Colonic mucosa (tissue), 4 donors: Measurements from ENCODE around the gene FNIP2. TPM values are rescaled to one million over a fixed set of nuclear protein-coding genes. Genes with fewer than 3 reads are reported as not detected.
"Not testable (repeated sequence)": the region's sequence is repeated elsewhere in the genome, so short reads cannot be mapped to it uniquely, and the experiment has no call there.

Experiments used
- DNase-seq: peaks from one replicate; pipeline ENCODE4 v3.0.0-alpha.2; 2020
- H3K27ac ChIP-seq: fragments of 200-600 bp; one replicate; pipeline ENCODE4 v1.8.0; 2021
- H3K27me3 ChIP-seq: fragments of 200-600 bp; one replicate; pipeline ENCODE4 v1.8.0; 2021
- H3K36me3 ChIP-seq: fragments of 200-600 bp; one replicate; pipeline ENCODE4 v1.8.0; 2021
- H3K4me1 ChIP-seq: fragments of 200-600 bp; one replicate; pipeline ENCODE4 v1.8.0; 2021; ENCODE audit warnings: mild to moderate bottlenecking
- H3K4me3 ChIP-seq: fragments of 200-600 bp; one replicate; pipeline ENCODE4 v1.8.0; 2021
- H3K9ac ChIP-seq, 2 donors: one replicate each; pipeline ENCODE4 v1.7.0; 2013; ENCODE audit warnings: control low read depth in 2 of 2, low read depth in 2 of 2, low read length in 2 of 2
- H3K9me3 ChIP-seq: fragments of 200-600 bp; one replicate; pipeline ENCODE4 v1.8.0; 2021
- intact Hi-C: fragments of 100-400 bp; cut with DNase I; formaldehyde crosslinking; loops from one replicate; pipeline ENCODE4 v1.14.1; 2022
- total RNA-seq, 2 donors: library from RNA; stranded (reverse); fragmentation: NEBNext Ultra II Directional in 1 of 2; extraction: Animal tissue kit (Norgen Biotek cat#: 25700) in 1 of 2; gene quantifications; one replicate each; pipeline ENCODE4 v1.2.1, GENCODE V29; 2021
- TF ChIP-seq, protein P1 (sequence below): fragments of 200-600 bp; IDR thresholded peaks from one replicate; pipeline ENCODE4 v1.8.0; 2022; ENCODE audit warnings: antibody characterized with exemption, mild to moderate bottlenecking
- donor health status: healthy.
- donor health status: DM: no; HTN: no; CAD: no.
- donor health status: DM: no; HTN: no; CAD: no.

Gene FNIP2
- total RNA-seq, 2 donors from 2014 or later = 56.2 to 89.6 TPM

DNA sequence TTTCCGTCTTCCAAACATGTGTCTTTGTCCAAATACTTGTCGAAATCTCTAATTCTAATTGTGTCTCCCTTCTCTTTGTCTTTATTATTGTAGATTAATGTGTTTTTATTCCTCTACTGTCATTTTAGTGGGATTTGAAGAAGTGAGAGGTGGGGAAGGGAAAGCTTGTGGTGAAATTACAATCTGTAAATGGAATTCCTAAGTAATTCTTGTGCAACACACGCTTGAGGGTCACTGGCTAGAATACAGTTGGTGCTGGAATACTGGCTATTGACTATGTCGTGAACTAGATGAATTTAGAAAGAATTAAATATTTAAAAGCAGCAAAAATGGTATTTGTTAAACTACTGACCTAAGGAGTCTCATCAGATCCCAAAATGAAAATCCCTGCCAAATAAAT is 10.7 kb upstream of the FNIP2 start:
- no peaks in the 10 kb centered on the region for H3K9me3 ChIP-seq
- H3K4me1 ChIP-seq = no peaks in the 10 kb centered on the region
- H3K36me3 ChIP-seq = no peaks in the 10 kb centered on the region
- TF ChIP-seq, protein P1, sequence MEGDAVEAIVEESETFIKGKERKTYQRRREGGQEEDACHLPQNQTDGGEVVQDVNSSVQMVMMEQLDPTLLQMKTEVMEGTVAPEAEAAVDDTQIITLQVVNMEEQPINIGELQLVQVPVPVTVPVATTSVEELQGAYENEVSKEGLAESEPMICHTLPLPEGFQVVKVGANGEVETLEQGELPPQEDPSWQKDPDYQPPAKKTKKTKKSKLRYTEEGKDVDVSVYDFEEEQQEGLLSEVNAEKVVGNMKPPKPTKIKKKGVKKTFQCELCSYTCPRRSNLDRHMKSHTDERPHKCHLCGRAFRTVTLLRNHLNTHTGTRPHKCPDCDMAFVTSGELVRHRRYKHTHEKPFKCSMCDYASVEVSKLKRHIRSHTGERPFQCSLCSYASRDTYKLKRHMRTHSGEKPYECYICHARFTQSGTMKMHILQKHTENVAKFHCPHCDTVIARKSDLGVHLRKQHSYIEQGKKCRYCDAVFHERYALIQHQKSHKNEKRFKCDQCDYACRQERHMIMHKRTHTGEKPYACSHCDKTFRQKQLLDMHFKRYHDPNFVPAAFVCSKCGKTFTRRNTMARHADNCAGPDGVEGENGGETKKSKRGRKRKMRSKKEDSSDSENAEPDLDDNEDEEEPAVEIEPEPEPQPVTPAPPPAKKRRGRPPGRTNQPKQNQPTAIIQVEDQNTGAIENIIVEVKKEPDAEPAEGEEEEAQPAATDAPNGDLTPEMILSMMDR = no peak
- intact Hi-C loops = no loop called here
- no peak for DNase-seq
- no peak overlapping the region for H3K27ac ChIP-seq
- no peaks in the 10 kb centered on the region for H3K27me3 ChIP-seq
- no peak overlapping the region for H3K4me3 ChIP-seq
- H3K9ac ChIP-seq = no peak overlapping the region

DNA sequence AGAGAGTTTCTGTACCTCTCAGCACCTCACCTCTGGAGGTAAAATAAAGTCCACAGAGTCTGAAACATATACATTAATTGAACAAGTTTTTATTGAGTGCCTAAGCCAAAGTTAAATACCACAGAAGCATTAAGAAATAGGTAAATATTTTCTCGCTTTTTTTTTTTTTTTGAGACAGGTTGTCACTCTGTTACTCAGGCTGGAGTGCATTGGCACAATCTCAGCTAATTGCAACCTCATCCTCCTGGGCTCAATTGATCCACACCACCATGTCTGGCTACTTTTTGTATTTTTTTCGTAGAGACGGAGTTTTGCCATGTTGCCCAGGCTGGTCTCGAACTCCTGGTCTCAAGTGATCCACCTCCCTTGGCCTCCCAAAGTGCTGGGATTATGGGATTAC is 10.1 kb upstream of the FNIP2 start:
- TF ChIP-seq, protein P1 = no peak
- no peaks in the 10 kb centered on the region for H3K36me3 ChIP-seq
- H3K4me3 ChIP-seq = no peak overlapping the region
- no peak for DNase-seq
- no peaks in the 10 kb centered on the region for H3K4me1 ChIP-seq
- no peak overlapping the region for H3K9ac ChIP-seq
- intact Hi-C loops = no loop called here
- H3K27me3 ChIP-seq = no peaks in the 10 kb centered on the region
- no peak overlapping the region for H3K27ac ChIP-seq
- no peaks in the 10 kb centered on the region for H3K9me3 ChIP-seq

GRCh38 chr4:158759539-158759938 is 9.3 kb upstream of the FNIP2 start:
- H3K9me3 ChIP-seq, DNase-seq, H3K4me1 ChIP-seq, H3K9ac ChIP-seq, H3K36me3 ChIP-seq, H3K27ac ChIP-seq, intact Hi-C loops, H3K4me3 ChIP-seq, H3K27me3 ChIP-seq: not testable (repeated sequence)

DNA sequence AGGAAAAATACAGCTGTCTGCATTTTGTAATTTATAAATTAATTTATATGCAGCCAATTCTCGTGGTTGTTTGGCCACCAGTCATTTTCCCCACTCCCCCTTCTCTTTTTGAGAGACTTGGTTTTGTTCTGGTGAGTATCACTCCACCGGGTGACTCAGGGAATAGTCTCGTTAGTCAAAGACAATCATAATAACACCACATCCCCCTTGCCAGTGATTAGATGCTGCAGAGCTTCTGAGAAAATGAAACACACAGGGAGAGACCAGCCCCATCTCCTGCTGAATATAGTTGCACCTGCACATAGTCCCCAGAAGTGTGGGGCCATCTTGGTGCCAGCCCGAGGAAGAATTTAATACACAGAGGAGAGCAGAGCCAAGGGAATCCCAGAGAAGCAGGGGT is 8.0 kb upstream of the FNIP2 start:
- no peak overlapping the region for H3K4me3 ChIP-seq
- H3K36me3 ChIP-seq = no peaks in the 10 kb centered on the region
- intact Hi-C loops = loop anchor here (5.0 kb wide), 1 partner anchor 34 kb away; no protein-coding TSS in a partner anchor
- no peaks in the 10 kb centered on the region for H3K4me1 ChIP-seq
- H3K27me3 ChIP-seq = no peaks in the 10 kb centered on the region
- no peak overlapping the region for H3K27ac ChIP-seq
- H3K9ac ChIP-seq = no peak overlapping the region
- no peaks in the 10 kb centered on the region for H3K9me3 ChIP-seq
- DNase-seq = no peak
- TF ChIP-seq, protein P1 = no peak

DNA sequence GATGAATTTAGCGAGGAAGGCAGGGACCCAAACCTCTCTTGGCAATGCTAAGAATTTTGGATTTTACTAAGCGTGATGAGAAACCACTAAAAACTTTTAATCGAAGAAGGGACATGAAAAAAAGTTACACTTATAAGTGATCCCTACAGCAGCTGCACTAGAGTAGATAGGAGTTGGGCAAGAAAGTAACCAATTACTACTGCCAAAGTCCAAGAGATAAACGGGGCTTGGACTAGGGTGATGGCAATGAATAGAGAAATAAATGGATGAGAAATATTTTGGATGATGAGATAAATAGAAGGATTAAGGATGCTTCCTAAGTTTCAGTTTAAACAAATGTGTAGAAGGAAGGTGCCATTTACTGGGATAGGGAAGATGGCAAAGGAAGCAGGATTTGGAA is 6.3 kb upstream of the FNIP2 start:
- intact Hi-C loops = loop anchor here (5.0 kb wide), 1 partner anchor 35 kb away; no protein-coding TSS in a partner anchor
- TF ChIP-seq, protein P1 = no peak
- H3K27ac ChIP-seq = no peak overlapping the region
- no peak overlapping the region for H3K9ac ChIP-seq
- no peaks in the 10 kb centered on the region for H3K27me3 ChIP-seq
- no peak for DNase-seq
- no peaks in the 10 kb centered on the region for H3K4me1 ChIP-seq
- no peak overlapping the region for H3K4me3 ChIP-seq
- no peaks in the 10 kb centered on the region for H3K9me3 ChIP-seq
- H3K36me3 ChIP-seq = no peaks in the 10 kb centered on the region

GRCh38 chr4:158763462-158763861 is 5.4 kb upstream of the FNIP2 start:
- H3K4me3 ChIP-seq = no peak overlapping the region
- no peak overlapping the region for H3K9ac ChIP-seq
- H3K27me3 ChIP-seq = no peaks in the 10 kb centered on the region
- no peaks in the 10 kb centered on the region for H3K36me3 ChIP-seq
- H3K9me3 ChIP-seq = no peaks in the 10 kb centered on the region
- no peaks in the 10 kb centered on the region for H3K4me1 ChIP-seq
- DNase-seq = no peak
- no peak overlapping the region for H3K27ac ChIP-seq
- intact Hi-C loops = loop anchor here (5.0 kb wide), 1 partner anchor 36 kb away; no protein-coding TSS in a partner anchor
- TF ChIP-seq, protein P1 = no peak
